ENCODE data around the gene TLR4.

DNA sequence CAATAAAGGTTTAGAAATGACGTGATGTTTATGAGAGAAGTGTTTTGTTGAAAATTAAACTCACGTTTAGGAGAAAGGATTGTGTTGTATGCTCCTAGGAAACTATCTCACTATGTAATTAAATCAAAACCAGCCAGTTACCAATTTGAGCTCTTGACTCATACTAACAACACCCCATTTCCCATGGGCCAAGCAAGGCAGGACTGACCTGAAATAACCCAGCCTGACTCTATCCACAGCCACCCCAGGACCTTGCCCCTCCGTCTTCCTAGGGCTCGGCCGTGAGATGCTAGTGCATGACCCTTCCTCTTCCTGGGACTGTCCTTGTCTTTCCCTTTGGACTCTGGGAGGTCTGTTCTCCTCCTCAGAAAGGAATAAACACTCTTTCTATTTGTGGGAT lies 16.4 kb downstream of the TLR4 start:
- TF ChIP-seq, protein P1, sequence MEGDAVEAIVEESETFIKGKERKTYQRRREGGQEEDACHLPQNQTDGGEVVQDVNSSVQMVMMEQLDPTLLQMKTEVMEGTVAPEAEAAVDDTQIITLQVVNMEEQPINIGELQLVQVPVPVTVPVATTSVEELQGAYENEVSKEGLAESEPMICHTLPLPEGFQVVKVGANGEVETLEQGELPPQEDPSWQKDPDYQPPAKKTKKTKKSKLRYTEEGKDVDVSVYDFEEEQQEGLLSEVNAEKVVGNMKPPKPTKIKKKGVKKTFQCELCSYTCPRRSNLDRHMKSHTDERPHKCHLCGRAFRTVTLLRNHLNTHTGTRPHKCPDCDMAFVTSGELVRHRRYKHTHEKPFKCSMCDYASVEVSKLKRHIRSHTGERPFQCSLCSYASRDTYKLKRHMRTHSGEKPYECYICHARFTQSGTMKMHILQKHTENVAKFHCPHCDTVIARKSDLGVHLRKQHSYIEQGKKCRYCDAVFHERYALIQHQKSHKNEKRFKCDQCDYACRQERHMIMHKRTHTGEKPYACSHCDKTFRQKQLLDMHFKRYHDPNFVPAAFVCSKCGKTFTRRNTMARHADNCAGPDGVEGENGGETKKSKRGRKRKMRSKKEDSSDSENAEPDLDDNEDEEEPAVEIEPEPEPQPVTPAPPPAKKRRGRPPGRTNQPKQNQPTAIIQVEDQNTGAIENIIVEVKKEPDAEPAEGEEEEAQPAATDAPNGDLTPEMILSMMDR (IDR thresholded peaks at IDR 0.05; ENCODE audit: insufficient read depth, low read length, poor library complexity, severe bottlenecking): no peak
- no peak for TF ChIP-seq EZH2phosphoT487 (conservative IDR thresholded peaks at IDR 0.05; ENCODE audit: low read length)
